Measurements from ENCODE around the gene MYT1. TPM values are rescaled to one million over a fixed set of nuclear protein-coding genes. Genes with fewer than 3 reads are reported as not detected.

MYT1 gene
- total RNA-seq, 1 experiment from 2014 or later: not detected

DNA sequence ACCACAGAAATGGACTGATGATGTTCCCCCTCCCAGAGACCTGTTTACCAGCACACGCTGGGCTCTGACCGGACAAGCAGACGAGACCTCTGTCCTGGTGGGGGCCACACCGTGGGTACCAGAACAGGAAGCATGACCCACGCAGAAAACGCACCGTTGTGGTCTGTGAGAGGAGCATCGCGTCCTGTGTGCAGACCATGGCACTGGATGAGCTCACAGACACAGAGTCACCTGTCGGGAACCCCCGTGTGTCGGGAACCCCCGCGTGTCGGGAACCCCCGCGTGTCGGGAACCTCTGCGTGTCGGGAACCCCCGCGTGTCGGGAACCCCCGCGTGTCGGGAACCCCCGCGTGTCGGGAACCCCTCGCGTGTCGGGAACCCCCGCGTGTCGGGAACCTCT, 37.4 kb downstream of the MYT1 start:
- DNase-seq (ENCODE audit: unreplicated experiment): no peak
- H3K27me3 Mint-ChIP-seq (ENCODE audit: insufficient read depth, unreplicated experiment): peaks cover 41% of the 10 kb centered on the region
- peaks cover 7% of the 10 kb centered on the region for H3K4me1 Mint-ChIP-seq (ENCODE audit: insufficient read depth, unreplicated experiment)
- no peaks in the 10 kb centered on the region for H3K36me3 Mint-ChIP-seq (ENCODE audit: insufficient read depth, unreplicated experiment)
- BruUV-seq (replicated peaks): no TSS peak
- no peak overlapping the region for H3K4me3 Mint-ChIP-seq (ENCODE audit: unreplicated experiment)
- ChIA-PET POLR2A (no interaction called here), CTCF (no interaction called here)
- no peaks in the 10 kb centered on the region for H3K9me3 Mint-ChIP-seq (ENCODE audit: unreplicated experiment)
- no peak overlapping the region for H3K27ac Mint-ChIP-seq (ENCODE audit: low read depth, unreplicated experiment)
- no peak for TF ChIP-seq CTCF (IDR thresholded peaks at IDR 0.05; ENCODE audit: unreplicated experiment)
- intact Hi-C loops (cut with micrococcal nuclease): no loop called here

DNA sequence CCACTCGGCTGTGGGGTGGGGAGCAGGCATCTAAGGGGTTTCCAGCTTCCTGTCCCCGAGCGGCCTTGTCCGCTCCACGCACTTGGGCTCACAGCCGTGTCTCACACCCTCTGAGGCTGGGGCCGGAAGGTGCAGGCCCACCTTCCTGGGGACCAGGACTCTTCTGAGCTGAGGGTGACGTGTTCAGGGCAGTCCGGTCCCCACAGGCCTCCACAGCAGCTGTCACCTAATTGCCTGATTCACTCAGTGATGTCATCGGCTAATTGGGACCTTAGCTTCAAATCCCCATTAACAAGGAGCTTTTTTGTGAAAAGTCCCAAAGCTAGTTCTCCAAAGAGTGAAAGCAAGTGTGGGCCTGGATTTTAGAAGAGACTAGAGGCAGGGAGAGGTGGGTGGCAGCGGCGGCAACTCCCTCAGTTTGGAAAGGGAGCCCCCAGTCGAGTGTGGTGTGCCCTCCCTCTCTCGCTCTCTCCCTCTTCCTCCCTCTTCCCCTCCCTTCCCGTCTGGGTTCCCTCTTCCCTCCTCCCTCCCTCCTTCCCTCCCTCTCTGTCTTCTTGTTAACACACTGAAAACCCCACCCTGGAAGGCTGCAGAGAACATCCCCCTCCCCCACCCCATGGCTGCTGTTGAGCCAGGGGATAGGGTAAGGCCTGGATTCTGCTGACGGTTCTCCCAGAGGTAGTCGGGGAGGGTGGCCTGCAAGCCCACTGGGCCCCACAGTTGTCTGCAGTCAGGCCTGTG, 39.0 kb downstream of the MYT1 start:
- no peak for TF ChIP-seq CTCF (IDR thresholded peaks at IDR 0.05; ENCODE audit: unreplicated experiment)
- Mint-ChIP-seq H3K4me3 (ENCODE audit: unreplicated experiment) (no peak overlapping the region), H3K27me3 (ENCODE audit: insufficient read depth, unreplicated experiment) (peaks cover 30% of the 10 kb centered on the region), H3K4me1 (ENCODE audit: insufficient read depth, unreplicated experiment) (peaks cover 7% of the 10 kb centered on the region), H3K9me3 (ENCODE audit: unreplicated experiment) (no peaks in the 10 kb centered on the region), H3K27ac (ENCODE audit: low read depth, unreplicated experiment) (no peak overlapping the region), H3K36me3 (ENCODE audit: insufficient read depth, unreplicated experiment) (no peaks in the 10 kb centered on the region)
- intact Hi-C loops (cut with micrococcal nuclease): no loop called here
- no TSS peak for BruUV-seq (replicated peaks)
- POLR2A ChIA-PET: interaction anchor here (1.0 kb wide), 1 partner anchor 15 kb away, joined by 3 read pairs; no protein-coding TSS in a partner anchor
- CTCF ChIA-PET: no interaction called here
- no peak for DNase-seq (ENCODE audit: unreplicated experiment)

- DNase-seq (ENCODE audit: unreplicated experiment): peak; percentile 11
- TF ChIP-seq CTCF (IDR thresholded peaks at IDR 0.05; ENCODE audit: unreplicated experiment): no peak
- no TSS peak for BruUV-seq (replicated peaks)
- Mint-ChIP-seq H3K36me3 (ENCODE audit: insufficient read depth, unreplicated experiment) (no peaks in the 10 kb centered on the region), H3K27me3 (ENCODE audit: insufficient read depth, unreplicated experiment) (peaks cover 30% of the 10 kb centered on the region), H3K4me3 (ENCODE audit: unreplicated experiment) (no peak overlapping the region), H3K4me1 (ENCODE audit: insufficient read depth, unreplicated experiment) (peaks cover 7% of the 10 kb centered on the region), H3K9me3 (ENCODE audit: unreplicated experiment) (no peaks in the 10 kb centered on the region), H3K27ac (ENCODE audit: low read depth, unreplicated experiment) (no peak overlapping the region)
- ChIA-PET POLR2A (no interaction called here), CTCF (interaction anchor here (1.2 kb wide), 1 partner anchor 122 kb away, joined by 3 read pairs; the partner anchor contains the start of gene LKAAEAR1)
- intact Hi-C loops (cut with micrococcal nuclease): no loop called here
Observed at GRCh38 chr20:64205611-64206026, 41.4 kb downstream of the MYT1 start.

GRCh38 chr20:64206614-64207013, 42.4 kb downstream of the MYT1 start:
- no peaks in the 10 kb centered on the region for H3K9me3 Mint-ChIP-seq (ENCODE audit: unreplicated experiment)
- no peak for TF ChIP-seq CTCF (IDR thresholded peaks at IDR 0.05; ENCODE audit: unreplicated experiment)
- no peaks in the 10 kb centered on the region for H3K36me3 Mint-ChIP-seq (ENCODE audit: insufficient read depth, unreplicated experiment)
- peaks cover 7% of the 10 kb centered on the region for H3K4me1 Mint-ChIP-seq (ENCODE audit: insufficient read depth, unreplicated experiment)
- intact Hi-C loops (cut with micrococcal nuclease): no loop called here
- peaks cover 30% of the 10 kb centered on the region for H3K27me3 Mint-ChIP-seq (ENCODE audit: insufficient read depth, unreplicated experiment)
- no peak overlapping the region for H3K27ac Mint-ChIP-seq (ENCODE audit: low read depth, unreplicated experiment)
- DNase-seq (ENCODE audit: unreplicated experiment): no peak
- ChIA-PET POLR2A (interaction anchor here (1.6 kb wide), 1 partner anchor 49 kb away, joined by 4 read pairs; the partner anchor contains the start of gene PCMTD2), CTCF (interaction anchor here (1.2 kb wide), 1 partner anchor 123 kb away, joined by 3 read pairs; the partner anchor contains the start of gene LKAAEAR1)
- no peak overlapping the region for H3K4me3 Mint-ChIP-seq (ENCODE audit: unreplicated experiment)
- BruUV-seq (replicated peaks): no TSS peak

Measured in MCF 10A (cell line).